Mammary epithelial cell (primary cell): ENCODE measurements around the gene ARSK.

Experiments used
- CTCF ChIP-seq, 2 donors: IDR thresholded peaks in 1 of 2; conservative IDR thresholded peaks in 1 of 2; 2 replicates each; pipeline ENCODE4 v1.5.1; 2011 to 2012; ENCODE audit warnings: inconsistent platforms in 2 of 2, low read length in 2 of 2, mild to moderate bottlenecking in 2 of 2, control low read depth in 1 of 2, low read depth in 1 of 2; ENCODE audit not compliant: insufficient read depth in 1 of 2; ENCODE audit errors: extremely low read depth in 1 of 2
- EZH2 ChIP-seq: IDR thresholded peaks from 2 replicates; pipeline ENCODE4 v1.6.1; 2012; ENCODE audit warnings: low read length, inconsistent platforms, borderline replicate concordance

- no peak for TF ChIP-seq CTCF (conservative IDR thresholded peaks at IDR 0.05 in 1 of 2, IDR thresholded peaks at IDR 0.05 in 1 of 2; ENCODE audit: extremely low read depth in 1 of 2, insufficient read depth in 1 of 2, low read depth in 1 of 2, low read length in 2 of 2)
- no peak for TF ChIP-seq EZH2
These were observed 10.5 kb downstream of the ARSK start for GRCh38 chr5:95565280-95565920.
